T-helper 2 cell treated with Interferon-gamma antibody and Interleukin-4, amounts not matched to agents 5 μg/mL and 100 μg/mL, for 36 hours (primary cell): Measurements from ENCODE around the gene STMN3.

Experiments used
- DNase-seq: peaks from one replicate; pipeline ENCODE4 v3.0.0; 2021; ENCODE audit warnings: low spot score
- H3K27ac Mint-ChIP-seq: one replicate; pipeline ENCODE4 v1.8.0; 2021; ENCODE audit warnings: mild to moderate bottlenecking, mixed read lengths
- H3K27me3 Mint-ChIP-seq: one replicate; pipeline ENCODE4 v1.8.0; 2021; ENCODE audit warnings: low read depth, mixed read lengths
- H3K36me3 Mint-ChIP-seq: one replicate; pipeline ENCODE4 v1.8.0; 2021; ENCODE audit warnings: low read depth, mixed read lengths
- H3K4me1 Mint-ChIP-seq: one replicate; pipeline ENCODE4 v1.8.0; 2021; ENCODE audit warnings: low read depth, mixed read lengths
- H3K4me3 Mint-ChIP-seq: one replicate; pipeline ENCODE4 v1.8.0; 2022; ENCODE audit warnings: mild to moderate bottlenecking, moderate library complexity, mixed read lengths
- H3K9me3 Mint-ChIP-seq: one replicate; pipeline ENCODE4 v1.8.0; 2021; ENCODE audit warnings: mixed read lengths

Gene STMN3

DNA sequence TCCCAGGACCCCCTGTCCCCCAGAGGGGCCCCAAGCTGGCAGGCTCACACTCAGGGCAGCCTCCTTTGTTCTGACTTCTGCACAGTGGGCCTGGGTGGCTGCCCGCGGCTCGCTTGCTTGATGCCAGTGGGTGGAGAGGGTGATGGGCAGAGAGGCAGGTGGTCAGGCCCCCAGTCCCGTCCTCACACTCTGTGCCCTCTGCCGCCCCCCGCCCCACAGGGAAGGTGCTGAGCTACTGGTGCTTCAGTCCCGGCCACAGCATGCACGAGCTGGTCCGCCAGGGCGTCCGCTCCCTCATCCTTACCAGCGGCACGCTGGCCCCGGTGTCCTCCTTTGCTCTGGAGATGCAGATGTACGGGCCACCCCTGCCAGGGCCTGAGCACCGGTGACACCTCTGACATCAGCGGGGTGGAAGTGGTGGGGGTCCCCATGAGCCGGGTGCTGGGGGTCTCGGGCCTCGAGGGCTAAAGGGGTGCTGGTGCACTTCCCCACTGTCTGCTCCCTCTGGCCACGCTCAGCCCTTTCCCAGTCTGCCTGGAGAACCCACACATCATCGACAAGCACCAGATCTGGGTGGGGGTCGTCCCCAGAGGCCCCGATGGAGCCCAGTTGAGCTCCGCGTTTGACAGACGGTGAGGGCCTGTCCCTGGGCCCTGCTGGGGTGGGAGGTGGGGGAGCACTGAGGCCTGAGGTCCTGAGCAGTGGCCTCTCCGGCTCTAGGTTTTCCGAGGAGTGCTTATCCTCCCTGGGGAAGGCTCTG, 34.4 kb upstream of the STMN3 start:
- H3K27ac Mint-ChIP-seq, result no peak overlapping the region
- no peak for DNase-seq
- H3K9me3 Mint-ChIP-seq, result no peaks in the 10 kb centered on the region
- peaks cover 11% of the 10 kb centered on the region for H3K36me3 Mint-ChIP-seq
- no peaks in the 10 kb centered on the region for H3K27me3 Mint-ChIP-seq
- H3K4me3 Mint-ChIP-seq, result no peak overlapping the region
- no peaks in the 10 kb centered on the region for H3K4me1 Mint-ChIP-seq

DNA sequence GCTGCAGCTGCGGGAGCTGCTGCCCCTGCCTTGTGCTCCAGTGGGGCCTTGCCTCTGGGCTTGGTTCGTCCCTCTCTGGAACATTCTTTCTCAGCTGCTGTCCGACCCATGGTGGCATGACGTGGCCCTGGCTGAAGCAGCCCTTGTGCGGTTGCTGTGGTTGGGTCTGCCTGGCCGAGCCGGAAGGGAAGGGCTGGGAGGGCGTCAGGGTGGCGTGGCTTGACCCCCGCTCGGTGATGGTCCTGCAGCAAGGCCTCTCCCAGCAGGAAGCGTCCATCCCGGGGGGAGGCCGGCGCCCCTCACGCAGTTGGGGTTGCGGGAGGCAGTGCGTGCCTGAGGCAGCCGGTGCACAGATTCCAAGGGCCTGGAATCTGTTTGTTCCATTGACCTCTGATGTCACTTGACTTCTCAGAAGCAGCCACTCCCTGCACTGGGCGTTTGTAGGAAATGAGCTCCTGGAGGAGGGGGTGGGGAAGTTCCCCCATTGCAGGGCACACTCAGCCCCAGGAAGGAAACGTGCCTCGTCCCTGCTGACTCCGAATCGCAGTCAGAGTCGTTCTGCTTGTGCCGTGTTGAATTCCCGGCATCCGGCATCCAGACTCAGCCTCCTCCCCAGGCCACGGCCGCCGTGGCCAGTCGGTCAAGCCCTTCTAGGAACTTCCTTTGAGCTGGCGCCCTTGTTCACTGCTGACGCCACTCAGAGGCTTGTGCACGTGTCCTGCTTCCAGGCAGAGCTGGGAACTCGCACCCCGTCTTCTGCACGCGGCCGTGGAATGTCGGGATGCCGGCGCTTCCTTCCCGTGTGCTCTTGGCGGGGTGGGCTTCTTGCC, 33.5 kb upstream of the STMN3 start:
- peaks cover 7% of the 10 kb centered on the region for H3K36me3 Mint-ChIP-seq
- H3K27me3 Mint-ChIP-seq, result no peaks in the 10 kb centered on the region
- H3K27ac Mint-ChIP-seq, result no peak overlapping the region
- H3K9me3 Mint-ChIP-seq, result no peaks in the 10 kb centered on the region
- peak; percentile 42 for DNase-seq
- no peaks in the 10 kb centered on the region for H3K4me1 Mint-ChIP-seq
- no peak overlapping the region for H3K4me3 Mint-ChIP-seq

DNA sequence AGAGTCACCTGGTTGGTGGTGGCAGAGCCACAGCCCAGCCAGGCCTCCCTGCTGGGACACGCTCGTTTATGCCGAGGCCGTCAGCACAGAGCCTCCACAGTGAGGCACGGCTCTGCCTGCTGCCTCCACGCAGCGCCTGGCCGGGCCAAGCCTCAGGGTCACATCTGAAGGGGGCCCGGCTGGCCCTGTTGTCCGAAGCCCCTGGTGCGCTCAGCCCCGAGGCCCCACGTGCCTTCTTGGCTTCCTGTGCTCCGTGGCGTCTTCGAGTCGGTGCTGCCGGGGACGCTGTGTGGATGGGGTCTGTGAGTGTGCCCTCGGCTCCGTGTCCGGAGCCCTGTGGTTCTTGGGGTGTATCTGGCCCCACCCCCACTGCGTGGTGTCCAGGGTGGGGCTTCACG, 32.9 kb upstream of the STMN3 start:
- Mint-ChIP-seq H3K4me1 (no peaks in the 10 kb centered on the region), H3K36me3 (peaks cover 3% of the 10 kb centered on the region), H3K9me3 (no peaks in the 10 kb centered on the region), H3K27me3 (no peaks in the 10 kb centered on the region), H3K4me3 (no peak overlapping the region), H3K27ac (no peak overlapping the region)
- no peak for DNase-seq

DNA sequence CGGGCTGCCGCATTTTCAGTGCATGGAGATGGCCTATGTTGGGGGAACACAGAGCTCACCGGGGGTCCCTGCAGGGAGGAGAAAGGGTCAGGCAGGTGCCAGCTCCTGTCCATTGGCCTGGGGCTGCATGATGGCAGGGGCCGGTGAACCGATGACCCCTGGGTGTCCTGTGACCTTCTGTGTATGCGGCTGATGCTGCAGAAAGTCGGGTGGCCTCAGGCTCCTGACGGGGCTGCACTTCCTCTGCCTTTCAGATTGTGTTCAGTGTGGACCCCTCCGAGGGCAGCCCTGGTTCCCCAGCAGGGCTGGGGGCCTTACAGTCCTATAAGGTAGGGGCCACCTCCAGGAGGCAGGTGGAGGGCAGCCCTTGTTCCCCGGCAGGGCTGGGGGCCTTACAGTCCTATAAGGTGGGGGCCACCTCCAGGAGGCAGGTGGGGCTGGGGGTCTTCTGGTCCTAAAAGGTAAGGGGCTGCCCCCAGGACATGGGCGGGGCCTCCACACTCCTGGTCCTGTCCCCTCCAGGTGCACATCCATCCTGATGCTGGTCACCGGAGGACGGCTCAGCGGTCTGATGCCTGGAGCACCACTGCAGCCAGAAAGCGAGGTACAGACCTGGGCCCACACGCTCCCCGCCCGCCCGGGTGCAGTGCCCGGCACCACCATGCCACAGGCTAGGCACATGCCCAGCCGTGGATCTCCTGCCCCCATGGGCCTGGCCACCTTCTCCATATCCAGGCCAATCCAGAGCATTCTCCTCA, 32.2 kb upstream of the STMN3 start:
- DNase-seq, result no peak
- Mint-ChIP-seq H3K4me1 (no peaks in the 10 kb centered on the region), H3K36me3 (peaks cover 3% of the 10 kb centered on the region), H3K9me3 (no peaks in the 10 kb centered on the region), H3K27me3 (no peaks in the 10 kb centered on the region), H3K4me3 (no peak overlapping the region), H3K27ac (no peak overlapping the region)

DNA sequence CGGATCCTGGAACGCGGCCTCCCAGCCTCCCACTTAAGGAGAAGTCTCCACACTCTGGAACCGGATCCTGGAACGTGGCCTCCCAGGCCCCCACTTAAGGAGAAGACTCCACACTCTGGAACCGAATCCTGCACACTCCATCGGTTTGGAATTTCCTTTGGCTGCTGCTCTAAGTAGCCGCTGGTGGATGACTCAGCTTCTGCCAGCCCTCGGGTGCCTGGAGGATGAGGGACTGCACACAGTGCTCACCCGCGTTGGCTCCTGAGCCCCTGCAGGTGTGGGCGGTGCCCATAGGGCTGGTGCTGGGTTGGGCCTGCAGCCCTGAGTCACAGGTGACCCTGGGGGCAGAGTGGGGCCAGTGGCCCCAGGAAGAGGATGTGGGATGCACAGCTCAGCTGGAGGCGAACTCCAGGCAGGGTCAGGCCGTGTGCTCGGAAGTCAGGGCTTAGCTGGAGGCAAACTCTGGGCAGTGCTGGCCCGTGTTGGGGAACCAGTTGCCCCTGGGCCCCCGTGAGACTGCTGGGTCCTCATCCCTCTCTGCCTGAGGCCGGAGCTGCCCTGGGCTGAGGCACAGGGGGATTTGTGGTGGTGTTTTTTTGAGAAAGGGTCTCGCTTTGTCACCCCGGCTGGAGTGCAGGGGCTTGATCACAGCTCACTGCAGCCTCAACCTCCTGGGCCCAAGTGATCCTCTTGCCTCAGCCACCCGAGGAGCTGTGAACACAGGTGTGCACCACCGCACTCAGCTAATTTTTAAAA, 29.3 kb upstream of the STMN3 start:
- no peak for DNase-seq
- Mint-ChIP-seq H3K4me1 (no peaks in the 10 kb centered on the region), H3K9me3 (no peaks in the 10 kb centered on the region), H3K27me3 (no peaks in the 10 kb centered on the region), H3K27ac (no peak overlapping the region), H3K4me3 (no peak overlapping the region), H3K36me3 (peaks cover 5% of the 10 kb centered on the region)

DNA sequence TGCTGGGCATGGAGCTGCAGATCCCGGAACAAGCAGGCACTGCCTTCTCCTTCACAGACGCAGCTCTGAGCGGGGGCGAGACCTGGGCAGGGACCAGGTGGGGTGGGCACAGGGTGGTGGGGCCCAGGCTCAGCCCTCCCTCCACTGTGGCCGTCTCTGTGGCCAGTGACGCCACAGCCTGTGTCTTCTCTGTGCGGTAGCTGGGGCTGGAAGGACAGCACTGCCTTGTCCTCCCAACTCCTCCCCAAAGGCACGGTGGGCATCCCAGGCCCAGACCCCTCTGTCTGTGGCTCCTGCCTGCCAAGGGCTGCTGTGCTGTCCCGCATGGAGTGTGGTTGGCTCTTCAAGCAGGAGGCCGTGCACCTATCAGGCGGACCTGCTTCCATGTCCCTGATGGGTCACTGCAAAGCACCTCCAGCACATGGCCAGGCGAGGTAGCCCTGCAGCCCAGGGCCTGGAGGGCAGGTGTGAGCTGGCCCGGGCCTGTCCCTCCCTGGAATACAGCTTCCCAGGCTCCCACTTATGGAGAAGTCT, 28.5 kb upstream of the STMN3 start:
- Mint-ChIP-seq H3K27me3 (no peaks in the 10 kb centered on the region), H3K4me1 (no peaks in the 10 kb centered on the region), H3K36me3 (peaks cover 5% of the 10 kb centered on the region), H3K27ac (no peak overlapping the region), H3K9me3 (no peaks in the 10 kb centered on the region), H3K4me3 (no peak overlapping the region)
- no peak for DNase-seq

DNA sequence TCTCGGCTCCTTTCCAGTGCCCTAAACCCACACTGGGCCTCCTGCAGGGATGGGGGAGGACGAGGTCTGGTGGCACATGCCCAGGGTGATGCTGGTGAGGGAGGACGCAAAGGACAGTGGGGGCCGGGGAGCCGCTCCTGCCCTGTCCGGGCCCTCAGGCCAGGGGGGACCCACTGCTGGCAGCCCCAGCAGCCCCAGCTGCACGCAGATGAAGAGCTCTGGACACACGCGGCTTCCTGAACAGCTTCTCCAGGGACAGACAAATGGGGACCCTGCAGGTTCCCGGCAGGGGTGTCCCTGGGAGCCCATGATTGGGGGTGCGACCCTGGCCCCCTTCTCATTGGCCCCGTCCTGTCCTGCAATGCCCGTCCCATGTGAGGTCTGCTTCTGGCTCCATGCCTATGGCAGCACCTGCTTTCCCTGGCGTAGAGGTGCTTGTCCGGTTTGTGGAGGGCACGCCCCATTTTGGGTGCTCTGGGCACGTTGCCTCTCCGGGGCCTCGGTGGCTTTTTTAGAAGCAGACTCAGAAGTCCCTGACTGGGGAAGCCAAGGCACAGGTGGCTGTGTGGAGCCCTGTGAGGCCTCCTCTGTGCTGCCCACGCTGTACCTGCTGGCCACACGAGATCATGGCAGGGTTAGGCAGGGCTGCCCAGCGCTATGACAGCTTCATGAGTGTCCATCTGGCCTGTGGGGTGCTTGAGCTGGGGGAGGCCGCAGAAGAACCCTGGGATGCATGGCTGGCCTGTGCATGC, 27.8 kb upstream of the STMN3 start:
- H3K27me3 Mint-ChIP-seq, result no peaks in the 10 kb centered on the region
- DNase-seq, result no peak
- H3K36me3 Mint-ChIP-seq, result peaks cover 9% of the 10 kb centered on the region
- no peak overlapping the region for H3K27ac Mint-ChIP-seq
- H3K4me1 Mint-ChIP-seq, result no peaks in the 10 kb centered on the region
- H3K4me3 Mint-ChIP-seq, result no peak overlapping the region
- H3K9me3 Mint-ChIP-seq, result no peaks in the 10 kb centered on the region

DNA sequence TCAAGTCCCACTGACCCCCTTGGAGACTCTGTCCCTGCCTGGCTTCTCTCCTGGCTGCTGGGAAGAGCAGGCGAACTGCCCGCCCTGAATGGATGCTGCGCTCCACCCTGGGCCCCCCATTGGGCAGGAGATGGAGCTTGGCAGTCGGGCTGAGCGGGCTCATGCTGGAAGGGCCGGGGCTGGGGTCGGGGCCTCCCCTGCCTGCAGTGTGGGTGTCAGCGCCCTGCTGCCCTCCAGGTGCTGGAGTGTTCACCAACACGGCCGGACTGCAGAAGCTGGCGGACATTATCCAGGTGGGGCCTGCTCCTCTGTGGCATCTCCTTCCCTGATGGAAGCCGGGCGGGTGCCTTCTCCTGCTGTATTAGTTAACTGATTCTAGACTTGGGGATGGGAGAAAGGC, 27.2 kb upstream of the STMN3 start:
- peaks cover 14% of the 10 kb centered on the region for H3K36me3 Mint-ChIP-seq

DNA sequence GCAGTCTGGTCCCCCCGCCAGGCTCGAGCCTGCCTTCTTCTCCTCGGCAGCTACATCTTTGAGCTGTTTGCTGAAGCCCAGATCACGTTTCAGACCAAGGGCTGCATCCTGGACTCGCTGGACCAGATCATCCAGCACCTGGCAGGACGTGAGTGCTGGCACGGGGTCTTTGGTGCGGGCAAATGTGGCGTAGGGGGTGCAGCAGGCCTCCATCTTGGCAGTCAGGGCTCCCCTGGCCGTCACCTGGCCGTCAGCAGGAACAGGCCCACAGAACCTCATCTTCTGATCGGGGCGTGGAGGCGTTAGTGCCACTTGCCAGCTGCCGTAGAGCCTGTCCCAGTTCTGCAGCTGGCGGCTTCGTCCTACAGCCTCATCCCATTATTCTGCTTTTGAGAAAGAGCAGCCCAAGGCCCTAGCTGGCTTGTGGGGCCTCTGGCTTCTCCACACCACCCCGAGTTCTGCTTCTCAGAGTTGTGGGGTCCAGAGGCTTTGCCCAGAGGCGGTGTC, 26.6 kb upstream of the STMN3 start:
- no peaks in the 10 kb centered on the region for H3K4me1 Mint-ChIP-seq
- H3K9me3 Mint-ChIP-seq, result no peaks in the 10 kb centered on the region
- H3K27me3 Mint-ChIP-seq, result no peaks in the 10 kb centered on the region
- no peak for DNase-seq
- no peak overlapping the region for H3K4me3 Mint-ChIP-seq
- H3K27ac Mint-ChIP-seq, result no peak overlapping the region
- H3K36me3 Mint-ChIP-seq, result peaks cover 14% of the 10 kb centered on the region

More for the DNA sequence above, 27.2 kb upstream of the STMN3 start:
- Mint-ChIP-seq H3K27me3 (no peaks in the 10 kb centered on the region), H3K9me3 (no peaks in the 10 kb centered on the region), H3K27ac (no peak overlapping the region), H3K4me3 (no peak overlapping the region), H3K4me1 (no peaks in the 10 kb centered on the region)
- DNase-seq, result no peak

DNA sequence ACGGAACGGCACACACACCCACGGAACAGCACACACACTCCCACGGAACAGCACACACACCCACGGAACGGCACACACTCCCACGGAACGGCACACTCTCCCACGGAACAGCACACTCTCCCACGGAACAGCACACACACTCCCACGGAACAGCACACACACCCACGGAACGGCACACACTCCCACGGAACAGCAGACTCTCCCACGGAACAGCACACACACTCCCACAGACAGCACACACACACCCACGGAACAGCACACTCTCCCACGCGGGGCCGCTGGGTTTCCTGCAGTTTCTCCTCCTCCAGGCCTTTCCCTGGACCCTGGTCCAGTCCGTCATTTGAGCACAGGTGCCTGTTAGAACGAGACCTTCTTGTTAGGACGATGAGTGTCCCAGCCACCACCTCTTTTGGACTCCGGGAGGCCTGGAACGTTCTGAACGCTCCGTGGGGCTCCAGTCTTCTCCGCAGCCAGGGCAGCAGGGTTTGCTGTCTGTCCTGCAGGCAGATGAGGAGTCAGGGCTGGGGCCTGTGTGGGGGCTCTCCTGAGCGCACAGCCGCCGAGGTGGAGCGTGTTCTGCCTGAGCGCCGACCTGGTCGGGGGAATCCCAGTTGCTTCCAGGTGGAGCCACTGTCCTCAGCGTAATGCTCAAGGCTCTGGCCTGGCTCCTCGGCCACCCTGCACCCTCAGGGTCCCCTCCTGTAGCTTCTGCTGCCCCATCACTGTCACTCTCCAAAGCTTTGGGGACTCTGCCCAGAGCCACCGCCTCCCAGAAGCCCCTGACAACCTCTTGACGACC, 25.6 kb upstream of the STMN3 start:
- DNase-seq, result no peak
- Mint-ChIP-seq H3K4me1 (no peaks in the 10 kb centered on the region), H3K27ac (no peak overlapping the region), H3K4me3 (no peak overlapping the region), H3K36me3 (peaks cover 12% of the 10 kb centered on the region), H3K27me3 (no peaks in the 10 kb centered on the region), H3K9me3 (no peaks in the 10 kb centered on the region)

DNA sequence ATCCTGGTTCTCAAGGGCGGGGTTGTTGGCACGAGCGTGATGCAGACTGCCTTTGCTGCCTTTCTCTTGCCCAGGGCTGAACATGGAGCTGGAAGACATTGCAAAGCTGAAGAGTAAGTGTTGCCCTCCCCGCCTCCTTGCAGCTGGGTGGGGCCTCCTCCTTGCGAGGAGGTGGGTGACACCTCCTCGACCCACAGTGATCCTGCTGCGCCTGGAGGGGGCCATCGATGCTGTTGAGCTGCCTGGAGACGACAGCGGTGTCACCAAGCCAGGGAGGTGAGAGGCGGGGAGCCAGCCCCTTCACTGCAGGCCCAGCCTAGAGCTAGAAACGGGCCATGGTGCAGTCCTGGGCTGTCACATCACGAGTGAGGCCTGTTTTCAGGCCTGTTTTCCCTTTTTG, 24.8 kb upstream of the STMN3 start:
- no peak for DNase-seq
- peaks cover 11% of the 10 kb centered on the region for H3K36me3 Mint-ChIP-seq
- no peak overlapping the region for H3K27ac Mint-ChIP-seq
- no peaks in the 10 kb centered on the region for H3K27me3 Mint-ChIP-seq
- no peaks in the 10 kb centered on the region for H3K4me1 Mint-ChIP-seq
- no peak overlapping the region for H3K4me3 Mint-ChIP-seq
- no peaks in the 10 kb centered on the region for H3K9me3 Mint-ChIP-seq

DNA sequence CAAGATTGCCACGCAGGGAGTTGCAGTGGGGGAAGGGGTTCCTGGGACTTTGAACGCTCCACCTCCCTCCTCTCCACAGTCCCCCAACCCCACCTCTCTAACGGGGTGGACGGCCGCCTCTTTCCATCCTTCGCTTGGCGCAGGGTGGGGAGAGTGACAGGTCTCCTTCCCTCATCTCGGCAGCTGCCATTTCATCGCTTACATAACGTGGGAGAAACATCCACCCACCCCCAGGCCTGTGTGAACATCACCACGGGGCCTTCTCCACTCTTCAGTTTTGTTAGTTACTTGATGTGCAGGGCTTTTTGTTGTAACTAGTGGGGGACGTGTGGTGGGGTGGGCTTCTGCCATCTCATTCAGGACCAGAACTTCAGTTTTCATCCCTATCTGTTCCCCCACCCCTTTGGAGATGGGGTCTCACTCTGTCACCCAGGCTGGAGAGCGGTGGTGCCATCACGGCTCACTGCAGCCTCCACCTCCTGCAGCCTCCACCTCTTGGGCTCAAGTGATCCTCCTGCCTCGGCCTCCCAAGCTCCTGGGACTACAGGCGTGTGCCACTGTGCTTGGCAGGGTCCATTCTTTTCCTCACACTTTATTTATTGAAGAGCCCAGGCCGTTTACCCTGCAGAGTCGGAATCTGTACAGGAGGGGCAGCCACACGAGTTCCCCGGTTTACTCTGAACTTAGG, 22.6 kb upstream of the STMN3 start:
- Mint-ChIP-seq H3K9me3 (no peaks in the 10 kb centered on the region), H3K4me3 (no peak overlapping the region), H3K36me3 (peaks cover 11% of the 10 kb centered on the region), H3K4me1 (no peaks in the 10 kb centered on the region), H3K27me3 (no peaks in the 10 kb centered on the region), H3K27ac (no peak overlapping the region)
- no peak for DNase-seq
